Endodermal cell (in vitro differentiated cells): ENCODE results near the gene GSE1. TPM values are rescaled to one million over a fixed set of nuclear protein-coding genes. Genes with fewer than 3 reads are reported as not detected.

ENCODE experiments used
- DNase-seq: peaks from one replicate; pipeline ENCODE4 v3.0.0-alpha.2; 2017
- H3K27ac ChIP-seq: 2 replicates; pipeline ENCODE4 v1.5.1; 2013; ENCODE audit warnings: mild to moderate bottlenecking, low read depth, low read length, moderate library complexity
- H3K27me3 ChIP-seq: 2 replicates; pipeline ENCODE4 v1.6.1; 2013; ENCODE audit warnings: mild to moderate bottlenecking, low read length, moderate library complexity; ENCODE audit not compliant: insufficient read depth, control insufficient read depth, poor library complexity, severe bottlenecking
- H3K36me3 ChIP-seq: 2 replicates; pipeline ENCODE4 v1.7.0; 2013; ENCODE audit warnings: mild to moderate bottlenecking, low read length, moderate library complexity; ENCODE audit not compliant: control insufficient read depth, insufficient read depth
- H3K4me1 ChIP-seq: one replicate; pipeline ENCODE4 v1.7.0; 2013; ENCODE audit warnings: low read length; ENCODE audit not compliant: control insufficient read depth, insufficient read depth
- H3K4me3 ChIP-seq: 2 replicates; pipeline ENCODE4 v1.5.1; 2013; ENCODE audit warnings: mild to moderate bottlenecking, low read length, moderate library complexity
- H3K9ac ChIP-seq: 2 replicates; pipeline ENCODE4 v1.6.1; 2013; ENCODE audit warnings: mild to moderate bottlenecking, low read length, moderate library complexity; ENCODE audit not compliant: poor library complexity, severe bottlenecking; ENCODE audit errors: extremely low read depth
- H3K9me3 ChIP-seq: 2 replicates; pipeline ENCODE4 v1.6.1; 2013; ENCODE audit warnings: mild to moderate bottlenecking, low read length, moderate library complexity; ENCODE audit not compliant: control insufficient read depth
- H3K27ac Mint-ChIP-seq: 2 replicates; pipeline ENCODE4 v1.8.0; 2020; ENCODE audit warnings: mixed read lengths
- H3K27me3 Mint-ChIP-seq: 2 replicates; pipeline ENCODE4 v1.8.0; 2021; ENCODE audit warnings: mild to moderate bottlenecking, mixed read lengths; ENCODE audit not compliant: insufficient read depth
- H3K36me3 Mint-ChIP-seq: 2 replicates; pipeline ENCODE4 v1.8.0; 2020; ENCODE audit warnings: low read depth, mixed read lengths
- H3K4me1 Mint-ChIP-seq: 2 replicates; pipeline ENCODE4 v1.8.0; 2020; ENCODE audit warnings: mixed read lengths
- H3K4me3 Mint-ChIP-seq: 2 replicates; pipeline ENCODE4 v1.8.0; 2020; ENCODE audit warnings: mild to moderate bottlenecking, moderate library complexity, mixed read lengths
- H3K9me3 Mint-ChIP-seq: 2 replicates; pipeline ENCODE4 v1.8.0; 2020; ENCODE audit warnings: mild to moderate bottlenecking, mixed read lengths
- CTCF ChIP-seq: fragments of 200-600 bp; sonication (generic); conservative IDR thresholded peaks from 2 replicates; pipeline ENCODE4 v1.5.0; 2021; ENCODE audit warnings: antibody characterized with exemption, mild to moderate bottlenecking
- WGBS, 2 experiments: methylation state at CpG; one replicate each; pipeline versions ENCODE4 v1.1.5 to v1.1.7; 2013; ENCODE audit warnings: missing lambda C conversion rate in 2 of 2, mixed read lengths in 1 of 2; ENCODE audit not compliant: insufficient coverage in 1 of 2, insufficient read length in 1 of 2; 5-methylcytosine and 5-hydroxymethylcytosine counted together
- total RNA-seq, 2 donors: library from RNA; stranded (reverse); fragmentation: NEBNext Ultra II Directional in 1 of 2; extraction: Animal tissue kit (Norgen Biotek cat#: 25700) in 1 of 2; gene quantifications; 2 replicates in 1 of 2; 3 replicates in 1 of 2; pipeline ENCODE4 v1.2.1, GENCODE V29; 2021

Gene GSE1
- total RNA-seq, 2 donors from 2014 or later = 108 to 128 TPM

GRCh38 chr16:85649411-85650134, 36.5 kb downstream of the GSE1 start:
- H3K27me3 ChIP-seq = no peaks in the 10 kb centered on the region
- no peak overlapping the region for H3K27ac Mint-ChIP-seq
- no peak overlapping the region for H3K4me3 Mint-ChIP-seq
- H3K9me3 Mint-ChIP-seq = no peaks in the 10 kb centered on the region
- no peaks in the 10 kb centered on the region for H3K9me3 ChIP-seq
- H3K4me1 Mint-ChIP-seq = peaks cover 5% of the 10 kb centered on the region
- H3K4me1 ChIP-seq = no peaks in the 10 kb centered on the region
- H3K9ac ChIP-seq = no peak overlapping the region
- no peak overlapping the region for H3K4me3 ChIP-seq
- H3K27ac ChIP-seq = peak overlapping the region; percentile 84
- H3K36me3 Mint-ChIP-seq = peaks cover 27% of the 10 kb centered on the region
- no peak for DNase-seq
- no peaks in the 10 kb centered on the region for H3K27me3 Mint-ChIP-seq
- TF ChIP-seq CTCF = no peak
- H3K36me3 ChIP-seq = peaks cover 32% of the 10 kb centered on the region
- 91 to 100% methylated on average over 3 to 16 of the region's 16 CpGs for WGBS, 2 experiments

DNA sequence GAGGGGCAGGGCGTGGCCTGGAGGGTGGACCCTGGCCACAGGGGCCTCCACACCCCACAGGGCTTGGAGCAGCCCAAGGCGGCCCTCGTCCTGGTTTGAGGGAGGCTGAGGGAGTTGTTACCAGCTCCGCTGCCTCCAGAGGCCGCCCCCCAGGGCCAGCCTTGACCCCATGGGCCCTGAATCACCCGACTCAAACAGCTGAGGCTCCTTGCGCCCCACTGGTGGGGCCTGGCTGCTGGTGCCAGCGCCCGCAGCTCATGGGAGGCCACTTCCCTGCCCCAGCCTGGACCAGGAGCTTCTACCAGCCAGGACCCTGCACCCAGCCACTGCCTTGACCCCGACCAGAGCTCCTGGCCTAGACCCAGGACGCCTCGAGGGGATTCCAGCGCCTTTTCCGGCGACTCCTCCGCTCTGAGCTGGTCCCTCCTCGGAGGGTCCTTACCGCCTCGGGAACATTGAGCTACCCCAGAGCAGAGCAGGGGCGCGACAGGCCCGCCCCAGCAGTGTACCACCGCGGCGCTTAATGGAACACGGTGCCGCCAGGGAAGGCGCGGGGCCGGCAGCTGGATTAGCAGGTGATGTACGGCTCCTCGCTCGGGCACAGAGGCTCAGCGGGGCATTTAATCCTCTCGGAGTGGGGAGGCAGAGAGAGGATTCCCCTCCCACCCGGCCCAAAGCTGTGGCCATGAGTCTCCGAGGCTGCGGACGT, 37.2 kb downstream of the GSE1 start:
- no peaks in the 10 kb centered on the region for H3K9me3 Mint-ChIP-seq
- H3K36me3 Mint-ChIP-seq = peaks cover 32% of the 10 kb centered on the region
- peaks cover 5% of the 10 kb centered on the region for H3K4me1 Mint-ChIP-seq
- Histone ChIP-seq H3K27me3 (no peaks in the 10 kb centered on the region), H3K9me3 (no peaks in the 10 kb centered on the region), H3K9ac (no peak overlapping the region), H3K36me3 (peaks cover 39% of the 10 kb centered on the region), H3K4me1 (no peaks in the 10 kb centered on the region), H3K27ac (peak overlapping the region; percentile 84), H3K4me3 (no peak overlapping the region)
- no peaks in the 10 kb centered on the region for H3K27me3 Mint-ChIP-seq
- TF ChIP-seq CTCF = no peak
- DNase-seq = no peak
- H3K4me3 Mint-ChIP-seq = no peak overlapping the region
- WGBS, 2 experiments = 93 to 94% methylated on average over 21 to 39 of the region's 39 CpGs
- H3K27ac Mint-ChIP-seq = no peak overlapping the region

DNA sequence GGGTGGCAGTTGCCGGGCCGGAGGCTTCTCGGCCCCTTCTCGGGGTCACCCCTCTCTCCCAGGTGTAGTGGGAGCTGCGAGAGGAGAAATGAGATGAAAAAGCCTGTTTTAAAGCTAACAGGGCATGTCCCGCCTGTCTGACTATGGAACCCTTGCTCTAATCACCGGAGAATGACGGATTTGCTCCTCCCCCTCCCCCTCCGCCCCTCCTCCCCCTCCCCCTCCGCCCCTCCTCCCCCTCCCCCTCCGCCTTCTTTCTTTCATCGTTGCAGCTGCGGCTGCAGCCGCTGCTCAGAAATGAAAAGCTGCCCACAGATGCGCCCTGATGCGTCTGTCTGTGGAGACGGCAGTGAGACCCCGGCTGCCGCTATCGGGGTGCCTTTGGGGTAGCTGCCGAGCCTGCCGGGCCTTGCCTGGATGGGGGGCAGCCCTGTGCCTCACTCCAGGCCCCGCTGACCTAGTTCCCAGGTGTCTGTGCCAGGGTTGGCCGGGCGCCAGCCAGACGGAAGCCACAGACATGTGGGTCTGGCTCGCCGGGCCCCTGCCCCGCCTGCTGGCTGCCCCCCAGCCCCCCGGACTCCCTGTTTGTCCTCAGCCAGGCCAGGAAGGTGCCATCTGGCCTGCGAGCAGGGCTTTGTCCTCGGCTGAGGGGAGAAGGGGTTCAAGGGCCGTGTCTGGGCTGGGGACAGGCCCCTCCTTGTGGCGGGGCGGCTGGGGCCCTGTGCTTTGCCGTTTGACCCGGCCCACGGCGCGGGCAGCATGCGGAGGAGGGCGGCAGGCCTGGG, 37.9 kb downstream of the GSE1 start:
- Histone ChIP-seq H3K4me1 (no peaks in the 10 kb centered on the region), H3K27me3 (no peaks in the 10 kb centered on the region), H3K9me3 (no peaks in the 10 kb centered on the region), H3K36me3 (peaks cover 43% of the 10 kb centered on the region), H3K9ac (no peak overlapping the region), H3K27ac (peak overlapping the region; percentile 95), H3K4me3 (no peak overlapping the region)
- no peak for DNase-seq
- no peaks in the 10 kb centered on the region for H3K9me3 Mint-ChIP-seq
- no peak overlapping the region for H3K4me3 Mint-ChIP-seq
- H3K36me3 Mint-ChIP-seq = peaks cover 38% of the 10 kb centered on the region
- peaks cover 5% of the 10 kb centered on the region for H3K4me1 Mint-ChIP-seq
- no peak for TF ChIP-seq CTCF
- H3K27me3 Mint-ChIP-seq = no peaks in the 10 kb centered on the region
- 87 to 89% methylated on average over 8 to 36 of the region's 42 CpGs for WGBS, 2 experiments
- H3K27ac Mint-ChIP-seq = no peak overlapping the region
